ENCODE data around the gene TMEM52. TPM values are rescaled to one million over a fixed set of nuclear protein-coding genes. Genes with fewer than 3 reads are reported as not detected.

The TMEM52 gene
- total and polyA plus RNA-seq, 2 experiments from 2014 or later = 3.6 to 5.8 TPM

- Histone ChIP-seq H2AFZ (no peak overlapping the region), H3K27ac (no peak overlapping the region), H3K27me3 (no peaks in the 10 kb centered on the region), H3K36me3 (replicated peaks; ENCODE audit: insufficient read depth, low read depth) (no peaks in the 10 kb centered on the region), H3K79me2 (no peaks in the 10 kb centered on the region), H4K20me1 (ENCODE audit: insufficient read depth, poor library complexity, severe bottlenecking) (no peaks in the 10 kb centered on the region), H3K4me1 (ENCODE audit: insufficient read depth) (peaks cover 9% of the 10 kb centered on the region), H3K9me3 (ENCODE audit: low read depth) (no peaks in the 10 kb centered on the region), H3K9me2 (replicated peaks; ENCODE audit: insufficient read depth) (no peaks in the 10 kb centered on the region), H3K4me2 (peak overlapping the region; percentile 65), H3K4me3 (no peak overlapping the region)
- WGBS (ENCODE audit: low lambda C conversion rate, missing lambda C conversion rate) = 16% methylated on average over 20 of the region's 23 CpGs
- DNase-seq (ENCODE audit: low spot score) = peak; percentile 92
- TF ChIP-seq EZH2 (IDR thresholded peaks at IDR 0.05; ENCODE audit: borderline replicate concordance) (no peak), CTCF (IDR thresholded peaks at IDR 0.05; ENCODE audit: poor library complexity) (peak; percentile 95)
Observed at GRCh38 chr1:1959840-1960479, 40.9 kb upstream of the TMEM52 start.

DNA sequence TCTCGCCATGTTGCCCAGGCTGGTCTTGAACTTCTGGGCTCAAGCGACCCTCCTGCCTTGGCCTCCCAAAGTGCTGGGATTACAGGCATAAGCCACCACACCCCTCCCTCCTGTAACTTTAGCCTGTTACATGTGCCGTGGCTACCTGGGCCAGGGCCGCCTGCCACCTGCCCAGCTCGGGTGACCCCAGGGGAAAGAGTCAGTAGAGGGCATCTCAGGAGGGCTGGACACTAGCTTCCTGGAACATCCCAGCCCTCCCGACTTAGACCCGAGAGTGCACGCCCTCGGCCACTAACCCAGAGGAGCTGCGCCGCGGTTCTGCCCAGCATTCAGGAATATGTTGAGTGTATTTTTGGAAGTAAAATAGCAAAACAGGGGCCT is 40.4 kb upstream of the TMEM52 start:
- 90% methylated on average over 12 of the region's 12 CpGs for WGBS (ENCODE audit: low lambda C conversion rate, missing lambda C conversion rate)

GRCh38 chr1:1958071-1958541 is 39.0 kb upstream of the TMEM52 start:
- Histone ChIP-seq H3K79me2 (no peaks in the 10 kb centered on the region), H3K4me2 (no peak overlapping the region), H3K4me1 (ENCODE audit: insufficient read depth) (peaks cover 9% of the 10 kb centered on the region), H3K4me3 (no peak overlapping the region), H2AFZ (no peak overlapping the region), H3K9me3 (ENCODE audit: low read depth) (no peaks in the 10 kb centered on the region), H4K20me1 (ENCODE audit: insufficient read depth, poor library complexity, severe bottlenecking) (no peaks in the 10 kb centered on the region), H3K36me3 (replicated peaks; ENCODE audit: insufficient read depth, low read depth) (no peaks in the 10 kb centered on the region), H3K9me2 (replicated peaks; ENCODE audit: insufficient read depth) (no peaks in the 10 kb centered on the region), H3K27ac (no peak overlapping the region), H3K27me3 (no peaks in the 10 kb centered on the region)
- TF ChIP-seq EZH2phosphoT487 (IDR thresholded peaks at IDR 0.05; ENCODE audit: low read depth, severe bottlenecking, unreplicated experiment) (no peak), EZH2 (IDR thresholded peaks at IDR 0.05; ENCODE audit: borderline replicate concordance) (no peak), CTCF (IDR thresholded peaks at IDR 0.05; ENCODE audit: poor library complexity) (no peak)
- 90% methylated on average over 28 of the region's 29 CpGs for WGBS (ENCODE audit: low lambda C conversion rate, missing lambda C conversion rate)
- no peak for DNase-seq (ENCODE audit: low spot score)

More for the DNA sequence above, 40.4 kb upstream of the TMEM52 start:
- TF ChIP-seq EZH2phosphoT487 (IDR thresholded peaks at IDR 0.05; ENCODE audit: low read depth, severe bottlenecking, unreplicated experiment) (no peak), CTCF (IDR thresholded peaks at IDR 0.05; ENCODE audit: poor library complexity) (no peak), EZH2 (IDR thresholded peaks at IDR 0.05; ENCODE audit: borderline replicate concordance) (no peak)
- DNase-seq (ENCODE audit: low spot score) = no peak
- no peaks in the 10 kb centered on the region for H3K36me3 ChIP-seq (replicated peaks; ENCODE audit: insufficient read depth, low read depth)
- H3K9me2 ChIP-seq (replicated peaks; ENCODE audit: insufficient read depth) = no peaks in the 10 kb centered on the region
- peak overlapping the region; percentile 65 for H3K4me2 ChIP-seq
- no peak overlapping the region for H2AFZ ChIP-seq
- H3K4me3 ChIP-seq = no peak overlapping the region
- no peaks in the 10 kb centered on the region for H3K79me2 ChIP-seq
- no peaks in the 10 kb centered on the region for H4K20me1 ChIP-seq (ENCODE audit: insufficient read depth, poor library complexity, severe bottlenecking)
- no peak overlapping the region for H3K27ac ChIP-seq
- H3K4me1 ChIP-seq (ENCODE audit: insufficient read depth) = peaks cover 9% of the 10 kb centered on the region
- no peaks in the 10 kb centered on the region for H3K9me3 ChIP-seq (ENCODE audit: low read depth)
- no peaks in the 10 kb centered on the region for H3K27me3 ChIP-seq

Data from hepatocyte (in vitro differentiated cells).